GM12874 (cell line): ENCODE data around the gene CRY1.

ENCODE experiments used
- CTCF ChIP-seq: IDR thresholded peaks from 2 replicates; pipeline ENCODE4 v1.5.1; 2011; ENCODE audit warnings: low read depth, mild to moderate bottlenecking, control low read depth, low read length, moderate library complexity; ENCODE audit not compliant: insufficient read depth

Gene CRY1

GRCh38 chr12:106978035-106978800 is 115.1 kb downstream of the CRY1 start:
- TF ChIP-seq CTCF, result no peak

- no peak for TF ChIP-seq CTCF
These were observed 116.7 kb downstream of the CRY1 start for GRCh38 chr12:106976668-106977067.

- TF ChIP-seq CTCF, result no peak
These were observed 117.2 kb downstream of the CRY1 start for GRCh38 chr12:106975993-106976658.

- TF ChIP-seq CTCF, result no peak
These were observed 118.3 kb downstream of the CRY1 start for GRCh38 chr12:106975098-106975497.

- no peak for TF ChIP-seq CTCF
These were observed 118.8 kb downstream of the CRY1 start for GRCh38 chr12:106974511-106974910.

- TF ChIP-seq CTCF, result no peak
These were observed 119.8 kb downstream of the CRY1 start for GRCh38 chr12:106973545-106973944.

GRCh38 chr12:106971065-106971464 is 122.3 kb downstream of the CRY1 start:
- no peak for TF ChIP-seq CTCF
